ENCODE data around the gene MYPN.
"Not testable (repeated sequence)": the region's sequence is repeated elsewhere in the genome, so short reads cannot be mapped to it uniquely, and the experiment has no call there.

Gene MYPN, protein sequence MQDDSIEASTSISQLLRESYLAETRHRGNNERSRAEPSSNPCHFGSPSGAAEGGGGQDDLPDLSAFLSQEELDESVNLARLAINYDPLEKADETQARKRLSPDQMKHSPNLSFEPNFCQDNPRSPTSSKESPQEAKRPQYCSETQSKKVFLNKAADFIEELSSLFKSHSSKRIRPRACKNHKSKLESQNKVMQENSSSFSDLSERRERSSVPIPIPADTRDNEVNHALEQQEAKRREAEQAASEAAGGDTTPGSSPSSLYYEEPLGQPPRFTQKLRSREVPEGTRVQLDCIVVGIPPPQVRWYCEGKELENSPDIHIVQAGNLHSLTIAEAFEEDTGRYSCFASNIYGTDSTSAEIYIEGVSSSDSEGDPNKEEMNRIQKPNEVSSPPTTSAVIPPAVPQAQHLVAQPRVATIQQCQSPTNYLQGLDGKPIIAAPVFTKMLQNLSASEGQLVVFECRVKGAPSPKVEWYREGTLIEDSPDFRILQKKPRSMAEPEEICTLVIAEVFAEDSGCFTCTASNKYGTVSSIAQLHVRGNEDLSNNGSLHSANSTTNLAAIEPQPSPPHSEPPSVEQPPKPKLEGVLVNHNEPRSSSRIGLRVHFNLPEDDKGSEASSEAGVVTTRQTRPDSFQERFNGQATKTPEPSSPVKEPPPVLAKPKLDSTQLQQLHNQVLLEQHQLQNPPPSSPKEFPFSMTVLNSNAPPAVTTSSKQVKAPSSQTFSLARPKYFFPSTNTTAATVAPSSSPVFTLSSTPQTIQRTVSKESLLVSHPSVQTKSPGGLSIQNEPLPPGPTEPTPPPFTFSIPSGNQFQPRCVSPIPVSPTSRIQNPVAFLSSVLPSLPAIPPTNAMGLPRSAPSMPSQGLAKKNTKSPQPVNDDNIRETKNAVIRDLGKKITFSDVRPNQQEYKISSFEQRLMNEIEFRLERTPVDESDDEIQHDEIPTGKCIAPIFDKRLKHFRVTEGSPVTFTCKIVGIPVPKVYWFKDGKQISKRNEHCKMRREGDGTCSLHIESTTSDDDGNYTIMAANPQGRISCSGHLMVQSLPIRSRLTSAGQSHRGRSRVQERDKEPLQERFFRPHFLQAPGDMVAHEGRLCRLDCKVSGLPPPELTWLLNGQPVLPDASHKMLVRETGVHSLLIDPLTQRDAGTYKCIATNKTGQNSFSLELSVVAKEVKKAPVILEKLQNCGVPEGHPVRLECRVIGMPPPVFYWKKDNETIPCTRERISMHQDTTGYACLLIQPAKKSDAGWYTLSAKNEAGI (N-terminal part only)

DNA sequence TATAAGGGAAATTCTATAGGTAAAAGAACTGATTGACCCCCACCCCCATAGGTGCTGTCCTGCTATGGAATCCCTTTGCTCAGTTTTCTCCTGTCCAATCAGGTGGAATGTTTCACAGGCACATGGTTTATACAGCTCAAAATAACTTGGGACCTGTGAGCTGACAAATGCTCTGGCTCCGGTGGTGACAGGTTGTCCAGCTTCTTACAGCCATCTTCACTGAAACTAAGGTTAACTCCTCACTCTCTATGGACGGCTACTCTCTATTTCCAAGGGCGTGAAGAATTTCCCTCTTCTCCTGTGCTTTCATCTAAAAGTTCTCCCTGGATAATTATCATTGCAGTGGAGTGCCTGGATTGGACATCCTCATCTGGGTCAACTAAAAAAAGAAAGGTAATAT is at the start of gene MYPN:
MYPN (plus strand) TSS at position 158 of the 400 bp plus-strand sequence. CDS start 11,951 bp downstream, outside the sequence.
- in situ Hi-C loops (cut with MboI; ENCODE audit: low sequenced_read_pairs): no loop called here

DNA sequence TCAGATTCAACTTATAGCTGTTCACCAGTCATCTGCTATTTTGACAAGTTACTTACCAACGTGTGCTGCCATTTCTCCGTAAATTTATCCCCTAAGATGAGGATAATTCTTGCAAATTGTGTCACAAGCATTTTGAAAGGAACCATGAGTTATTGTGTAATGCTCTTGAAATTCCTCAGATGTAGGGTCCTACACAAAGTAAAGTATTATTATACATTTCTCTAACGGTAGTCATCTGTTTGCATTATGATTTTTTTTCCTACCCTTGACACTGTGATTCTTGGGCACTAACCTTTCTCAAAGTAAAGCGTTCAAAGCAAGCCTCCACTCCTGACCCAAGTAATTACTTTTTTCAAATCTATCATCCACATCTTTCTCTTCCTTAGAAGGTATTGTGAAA is 42.3 kb upstream of the MYPN start:
- in situ Hi-C loops (cut with MboI; ENCODE audit: low sequenced_read_pairs): no loop called here

DNA sequence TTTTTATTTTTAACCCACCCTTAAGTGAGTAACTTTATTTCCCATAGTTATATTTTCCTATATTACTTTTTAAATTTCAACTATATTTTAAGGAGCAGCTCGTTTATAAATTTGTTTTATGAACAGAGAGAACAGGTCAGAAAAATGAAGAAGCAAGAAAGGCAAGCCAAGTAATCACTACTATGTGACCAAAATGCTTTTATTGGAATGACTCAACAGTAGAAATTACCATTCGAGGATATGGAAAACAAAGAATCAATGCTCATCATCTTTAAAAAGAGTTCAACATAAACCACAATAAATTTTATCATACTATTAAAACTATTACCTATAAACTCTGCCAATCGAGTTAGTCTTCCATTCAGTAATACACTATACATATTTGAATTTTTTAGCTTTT is 41.8 kb upstream of the MYPN start:
- in situ Hi-C loops (cut with MboI; ENCODE audit: low sequenced_read_pairs): no loop called here

DNA sequence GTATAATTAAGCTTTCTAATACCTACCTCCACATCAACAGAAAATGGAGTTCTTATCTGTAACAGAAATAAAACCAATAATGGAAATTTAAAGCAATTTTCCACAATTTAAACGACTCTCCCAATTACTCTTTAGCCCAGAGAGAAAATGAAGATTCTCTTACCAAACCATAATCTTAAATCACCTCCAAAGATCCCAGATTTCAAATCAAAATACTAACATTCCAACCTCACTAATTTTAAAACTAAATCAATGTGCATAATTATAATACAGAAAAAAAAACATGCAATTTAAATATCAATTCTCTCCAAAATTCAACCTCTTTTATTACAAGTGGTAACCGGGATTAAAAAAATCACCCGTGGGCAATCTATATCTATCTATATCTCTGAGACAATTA is 35.7 kb upstream of the MYPN start:
- in situ Hi-C loops (cut with MboI; ENCODE audit: low sequenced_read_pairs): no loop called here

DNA sequence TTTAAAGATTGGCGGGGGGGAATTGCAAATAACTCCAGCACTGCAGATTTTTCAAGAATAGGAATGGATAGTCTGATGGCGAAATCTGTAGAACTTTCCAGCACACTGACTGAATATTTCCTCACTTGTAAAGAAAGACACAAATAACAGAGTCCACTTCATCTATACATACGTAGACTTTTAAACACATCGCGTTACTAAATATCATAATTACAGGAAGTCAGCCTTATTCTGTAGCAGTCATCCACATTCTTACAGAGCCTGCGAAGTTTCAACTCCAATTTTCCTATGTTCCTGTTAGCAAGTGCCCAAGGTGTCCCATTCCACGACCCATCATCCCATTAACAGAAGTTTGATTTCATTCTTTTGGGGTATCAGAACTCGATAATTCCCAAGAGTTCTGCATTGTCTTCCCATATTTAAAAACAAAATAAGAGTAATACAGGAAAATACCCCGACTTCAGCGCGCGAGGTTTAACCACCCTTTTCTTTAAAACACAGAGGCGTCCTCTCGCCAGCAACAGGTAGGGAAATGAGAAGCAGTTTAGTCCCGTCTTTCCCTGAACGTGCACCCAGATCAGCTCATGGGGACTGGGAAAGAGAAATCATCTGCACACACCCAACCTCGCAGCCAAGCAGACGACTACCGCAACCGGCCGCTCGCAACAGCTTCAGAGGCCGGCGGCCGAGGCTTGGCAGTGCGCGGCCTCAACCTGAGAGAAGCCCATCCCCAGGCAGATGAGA is 35.1 kb upstream of the MYPN start:
- in situ Hi-C loops (cut with MboI; ENCODE audit: low sequenced_read_pairs): no loop called here

DNA sequence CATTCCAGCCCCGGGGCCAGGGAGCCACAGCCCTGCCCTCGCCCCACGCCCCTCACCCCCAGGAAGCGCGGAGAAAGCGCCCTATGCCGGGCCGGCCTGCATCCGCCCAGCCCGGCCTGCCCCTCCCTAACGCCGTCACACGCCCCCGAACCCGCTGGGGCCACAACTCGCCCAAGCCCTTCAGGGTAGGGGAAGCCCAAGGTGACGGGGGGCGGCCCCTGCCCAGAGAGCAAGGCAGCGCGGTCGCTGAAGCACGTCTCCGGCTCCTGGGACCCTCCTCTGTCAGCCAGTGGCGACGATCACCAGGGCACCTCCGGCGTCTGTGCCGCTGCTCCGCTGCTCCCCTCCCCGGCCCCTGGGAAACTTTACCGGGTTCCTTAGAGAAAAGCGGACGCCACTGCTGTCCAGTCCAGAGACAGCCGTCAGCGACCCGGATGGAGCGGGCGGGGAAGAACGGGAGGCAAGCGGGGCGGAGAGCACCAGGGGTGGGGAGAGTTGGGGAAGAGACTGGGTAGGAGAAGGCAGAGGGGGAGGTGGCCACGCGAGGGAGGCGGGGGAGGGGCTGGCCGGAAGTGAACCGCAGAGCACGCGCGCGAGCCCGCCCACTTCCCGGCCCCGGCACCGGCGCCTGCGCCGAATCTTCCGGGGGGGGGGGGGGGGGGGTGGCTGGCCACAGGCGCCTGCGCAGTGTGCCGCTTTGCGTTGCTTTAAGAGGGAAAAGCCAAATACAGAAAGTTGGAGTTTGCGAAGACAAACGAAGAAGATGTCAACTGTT is 34.3 kb upstream of the MYPN start, which contains the start of gene HERC4:
HERC4 (minus strand) TSS at position 509 of the 775 bp plus-strand sequence. CDS start 2,175 bp downstream, outside the sequence.
- in situ Hi-C loops (cut with MboI; ENCODE audit: low sequenced_read_pairs): no loop called here

DNA sequence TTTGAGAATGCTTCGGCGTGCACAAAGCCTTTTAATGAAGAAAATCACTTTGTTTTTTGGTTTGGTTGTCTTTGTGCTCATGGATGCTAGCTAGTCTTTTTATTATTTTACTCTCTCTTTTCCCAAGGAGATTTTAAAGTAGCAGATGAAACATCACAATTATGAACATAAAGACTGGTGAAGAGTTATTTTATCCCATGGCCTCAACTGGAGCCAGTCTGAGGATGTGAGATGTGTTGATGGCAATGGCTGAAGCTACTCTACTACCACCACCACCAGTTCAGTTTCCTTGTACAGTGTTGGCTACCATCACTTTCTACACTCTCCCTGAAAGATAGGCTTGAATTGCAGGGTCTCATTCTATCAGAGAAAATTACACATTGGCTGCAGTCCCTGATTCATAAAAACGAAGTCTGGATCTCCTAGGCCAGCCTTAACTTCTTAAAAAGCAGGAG is 33.7 kb upstream of the MYPN start:
- in situ Hi-C loops (cut with MboI; ENCODE audit: low sequenced_read_pairs): no loop called here

DNA sequence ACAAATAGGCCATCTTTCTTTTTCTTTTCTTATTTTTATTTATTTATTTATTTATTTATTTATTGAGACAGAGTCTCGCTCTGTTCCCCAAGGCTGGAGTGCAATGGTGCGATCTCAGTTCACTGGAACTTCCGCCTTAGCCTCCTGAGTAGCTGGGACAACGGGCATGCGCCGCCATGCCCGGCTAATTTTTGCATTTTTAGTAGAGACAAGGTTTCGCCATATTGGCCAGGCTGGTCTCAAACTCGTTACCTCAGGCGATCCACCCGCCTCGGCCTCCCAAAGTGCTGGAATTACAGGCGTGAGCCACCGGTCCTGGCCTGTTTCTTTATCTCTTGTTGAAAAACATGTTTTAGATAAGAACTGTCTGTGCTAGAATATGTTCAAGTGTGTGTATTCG is 33.2 kb upstream of the MYPN start:
- in situ Hi-C loops (cut with MboI; ENCODE audit: low sequenced_read_pairs): not testable (repeated sequence)

DNA sequence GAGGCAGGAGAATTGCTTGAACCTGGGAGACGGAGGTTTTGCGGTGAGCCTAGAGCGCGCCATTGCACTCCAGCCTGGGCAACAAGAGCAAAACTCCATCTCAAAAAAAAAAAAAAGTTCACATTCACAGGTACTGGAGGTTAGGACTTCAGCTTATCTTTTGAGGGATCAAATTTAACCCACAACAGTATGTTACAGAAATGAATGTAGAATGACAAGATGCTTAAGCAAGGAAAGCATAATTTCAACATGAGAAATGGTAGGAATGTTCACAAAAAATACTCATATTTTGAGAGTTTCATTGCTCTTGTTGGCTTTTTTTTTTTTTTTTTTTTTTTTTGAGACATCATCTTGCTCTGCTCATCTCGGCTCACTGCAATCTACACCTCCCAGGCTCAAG is 32.3 kb upstream of the MYPN start:
- in situ Hi-C loops (cut with MboI; ENCODE audit: low sequenced_read_pairs): no loop called here

DNA sequence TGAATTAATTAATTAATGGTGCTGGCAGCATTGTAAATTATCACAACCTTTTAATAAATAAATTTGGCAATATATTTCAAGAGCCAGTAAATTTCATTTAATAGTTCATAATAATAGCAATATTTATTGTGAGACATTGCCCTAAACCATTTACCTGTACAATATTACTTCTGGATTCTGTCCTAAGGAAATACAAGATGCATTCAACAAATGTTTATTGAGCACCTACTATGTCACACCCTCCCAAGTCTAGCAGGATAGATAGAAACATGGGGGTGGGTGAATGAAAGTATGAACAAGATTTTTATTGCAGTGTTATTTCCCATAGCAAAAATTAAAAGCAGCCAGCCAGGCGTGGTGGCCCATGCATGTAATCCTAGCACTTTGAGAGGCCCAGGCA is 29.9 kb upstream of the MYPN start:
- in situ Hi-C loops (cut with MboI; ENCODE audit: low sequenced_read_pairs): no loop called here

DNA sequence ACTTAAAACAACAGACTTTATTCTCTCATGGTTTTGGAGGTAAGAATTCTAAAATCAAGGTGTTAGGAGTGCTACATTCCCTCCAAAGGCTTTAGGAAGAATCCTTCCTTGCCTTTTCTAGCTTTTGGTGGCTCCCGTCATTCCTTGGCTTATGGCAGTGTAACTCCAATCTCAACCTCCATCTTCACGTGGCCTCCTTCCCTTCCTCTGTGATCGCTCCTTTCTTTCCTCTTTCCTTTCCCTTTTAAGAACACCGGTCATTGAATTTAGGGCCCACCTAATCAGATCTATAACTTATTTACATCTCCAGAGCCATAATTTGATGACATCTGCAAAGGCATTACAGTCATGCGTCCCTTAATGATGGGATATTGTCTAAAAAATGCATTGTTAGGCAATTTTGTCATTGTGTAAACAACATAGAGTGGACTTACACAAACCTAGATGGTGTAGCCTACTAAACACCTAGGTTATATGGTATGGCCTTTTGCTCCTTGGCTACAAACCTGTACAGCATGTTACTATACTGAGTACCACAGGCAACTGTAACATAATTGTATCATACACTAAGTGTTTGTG is 28.3 kb upstream of the MYPN start:
- in situ Hi-C loops (cut with MboI; ENCODE audit: low sequenced_read_pairs): no loop called here

DNA sequence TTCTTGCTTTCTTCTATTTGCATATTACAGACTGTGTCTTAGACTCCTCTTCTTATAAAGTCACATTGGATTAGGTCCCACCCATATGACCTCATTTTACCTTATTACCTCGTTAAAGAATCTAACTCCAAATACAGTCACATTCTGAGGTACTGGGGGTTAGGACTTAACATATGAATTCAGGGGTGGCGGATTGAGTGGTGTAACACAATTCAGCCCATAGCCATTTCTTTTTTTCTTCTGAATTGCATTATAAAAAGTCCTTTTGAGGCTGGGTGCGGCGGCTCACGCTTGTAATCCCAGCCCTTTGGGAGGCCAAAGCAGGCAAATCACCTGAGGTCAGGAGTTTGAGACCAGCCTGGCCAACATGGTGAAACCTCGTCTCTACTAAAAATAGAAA is 27.4 kb upstream of the MYPN start:
- in situ Hi-C loops (cut with MboI; ENCODE audit: low sequenced_read_pairs): no loop called here

DNA sequence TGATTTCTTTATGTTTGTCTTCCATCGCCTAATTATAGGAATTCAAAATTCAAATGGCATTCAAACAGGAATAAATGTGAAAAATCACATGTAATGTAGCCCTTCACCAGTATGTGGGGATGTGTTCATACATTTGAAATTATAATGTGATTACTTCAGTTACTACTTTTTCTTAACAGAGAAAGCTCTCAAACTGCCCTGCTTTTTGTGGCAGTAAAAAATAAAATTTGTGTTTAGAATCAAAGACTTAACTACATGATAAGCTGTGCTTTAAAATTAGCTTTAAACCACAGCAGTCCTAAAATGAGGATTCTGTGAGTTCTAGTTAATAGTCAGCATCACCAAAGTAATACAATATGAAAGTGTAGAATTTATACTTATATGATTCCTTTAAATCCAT is 26.4 kb upstream of the MYPN start:
- in situ Hi-C loops (cut with MboI; ENCODE audit: low sequenced_read_pairs): no loop called here

DNA sequence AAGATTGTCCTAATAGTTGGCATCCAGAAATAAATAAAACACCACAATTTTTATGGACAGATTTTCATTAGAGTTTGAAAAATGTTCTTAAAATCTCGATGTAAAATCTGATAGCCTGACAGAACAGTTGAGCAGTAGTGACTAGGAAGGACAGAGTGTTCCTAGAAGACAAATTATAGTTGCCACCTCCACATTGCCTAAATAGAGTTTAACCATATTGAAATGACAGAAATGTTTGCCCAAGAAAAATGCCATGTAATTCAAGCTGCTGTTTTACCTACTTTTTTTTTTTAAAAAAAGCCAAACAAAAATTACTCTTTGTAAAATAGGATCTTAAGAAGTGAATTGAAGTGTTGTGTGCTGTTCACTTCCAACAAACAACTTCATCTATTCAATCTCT is 25.3 kb upstream of the MYPN start:
- in situ Hi-C loops (cut with MboI; ENCODE audit: low sequenced_read_pairs): no loop called here

DNA sequence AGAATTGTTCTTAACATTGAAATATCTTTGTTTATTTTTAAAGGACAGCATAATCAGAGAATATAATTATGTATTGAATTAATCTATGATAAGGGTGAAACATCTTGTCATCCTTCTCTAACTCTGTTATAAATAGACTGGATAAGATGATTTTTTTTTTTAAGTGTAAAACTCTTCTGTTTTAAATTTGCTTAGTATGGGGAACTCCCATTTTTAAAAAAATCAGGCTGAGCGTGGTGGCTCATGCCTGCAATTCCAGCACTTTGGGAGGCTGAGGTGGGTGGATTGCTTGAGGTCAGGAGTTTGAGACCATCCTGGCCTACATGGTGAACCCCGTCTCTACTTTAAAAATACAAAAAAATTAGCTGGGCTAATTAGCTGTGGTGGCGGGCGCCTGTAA is 24.8 kb upstream of the MYPN start:
- in situ Hi-C loops (cut with MboI; ENCODE audit: low sequenced_read_pairs): no loop called here

DNA sequence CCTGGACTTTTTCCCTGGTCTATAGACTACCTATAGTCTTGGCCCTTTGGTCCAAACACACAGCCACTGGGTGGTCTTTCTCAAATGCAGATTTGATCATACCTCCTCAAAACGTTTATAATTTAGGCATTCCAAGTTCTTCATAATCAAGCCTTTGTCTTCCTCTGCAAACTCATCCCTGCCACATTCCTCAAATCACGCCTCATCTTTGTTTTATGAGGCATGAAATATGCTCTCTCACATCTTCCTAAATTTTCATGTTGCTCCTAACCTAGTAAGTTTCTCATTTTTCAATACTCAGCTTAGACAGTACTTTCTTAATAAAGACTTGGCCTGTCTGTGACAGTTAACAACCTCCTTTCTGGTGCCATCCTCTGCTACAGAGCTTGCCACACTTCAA is 23.3 kb upstream of the MYPN start:
- in situ Hi-C loops (cut with MboI; ENCODE audit: low sequenced_read_pairs): no loop called here

DNA sequence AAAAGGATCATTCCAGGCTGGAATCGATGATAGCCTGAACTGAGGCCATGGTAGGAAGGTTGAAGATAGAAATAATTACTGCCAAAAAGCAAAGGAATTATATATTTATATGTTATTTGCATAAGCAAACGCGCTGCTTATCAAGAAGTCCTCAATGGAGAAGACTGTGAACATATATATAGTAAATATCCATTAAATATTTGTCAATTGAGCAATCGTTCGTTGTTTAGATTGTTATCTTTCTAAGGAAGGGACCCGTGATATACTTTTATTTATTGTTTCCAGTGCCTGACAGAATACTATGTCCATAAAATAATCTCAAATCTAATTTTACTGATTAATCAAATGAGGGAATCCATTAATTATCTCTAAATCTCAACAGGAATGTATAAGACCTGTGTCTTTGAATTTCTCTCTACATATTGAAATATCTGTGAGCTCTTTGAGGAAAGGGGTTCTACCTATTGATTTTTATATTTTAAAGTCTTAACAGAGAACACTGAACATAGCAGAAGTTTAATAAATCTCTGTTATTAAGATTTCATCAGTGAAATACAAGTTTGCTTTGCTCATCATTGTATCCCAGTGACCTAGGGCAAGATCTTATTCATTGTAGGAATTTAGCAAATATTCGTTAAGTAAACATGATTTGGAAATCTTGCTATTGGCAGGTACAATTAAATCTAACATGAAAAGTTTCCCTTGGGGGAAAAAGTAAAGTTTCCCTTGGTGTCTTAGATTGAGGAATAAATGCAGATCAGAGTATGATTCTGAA is 22.2 kb upstream of the MYPN start:
- in situ Hi-C loops (cut with MboI; ENCODE audit: low sequenced_read_pairs): no loop called here

DNA sequence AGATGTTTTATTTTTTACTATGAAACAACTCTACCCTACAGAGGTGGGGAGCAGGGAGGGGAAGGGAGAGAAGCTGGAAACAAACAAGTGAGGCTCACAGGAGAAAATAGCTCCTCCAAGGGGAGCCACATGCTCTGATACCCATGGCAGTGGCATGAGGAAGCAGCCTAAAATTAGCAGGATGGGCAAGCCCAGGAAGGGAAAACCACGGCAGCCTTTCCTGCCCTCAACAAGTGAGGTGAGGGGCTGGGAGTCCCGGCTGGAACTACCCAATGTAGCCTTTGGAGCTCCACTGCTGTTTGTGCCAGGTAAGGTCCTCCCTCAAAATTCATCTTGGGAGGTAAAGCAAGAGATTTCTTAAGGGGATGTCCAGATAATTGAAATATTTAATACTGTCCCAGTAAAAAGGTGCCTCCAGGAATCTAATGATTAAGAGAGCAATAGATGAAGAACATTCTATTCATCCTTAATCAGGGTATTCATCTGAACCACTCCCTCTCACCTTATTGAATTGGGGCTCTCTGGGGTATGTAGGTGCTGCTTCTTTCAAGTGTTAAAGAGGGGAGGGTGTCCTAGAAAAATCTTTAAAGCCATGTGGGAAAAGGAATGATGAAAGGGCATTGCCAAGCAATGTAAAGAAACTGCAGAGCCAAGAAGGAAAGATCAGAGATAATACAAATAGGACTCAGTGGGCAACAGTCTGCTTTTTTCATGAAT is 21.4 kb upstream of the MYPN start:
- in situ Hi-C loops (cut with MboI; ENCODE audit: low sequenced_read_pairs): no loop called here
